ENCODE measurements around the gene NAT14.

DNA sequence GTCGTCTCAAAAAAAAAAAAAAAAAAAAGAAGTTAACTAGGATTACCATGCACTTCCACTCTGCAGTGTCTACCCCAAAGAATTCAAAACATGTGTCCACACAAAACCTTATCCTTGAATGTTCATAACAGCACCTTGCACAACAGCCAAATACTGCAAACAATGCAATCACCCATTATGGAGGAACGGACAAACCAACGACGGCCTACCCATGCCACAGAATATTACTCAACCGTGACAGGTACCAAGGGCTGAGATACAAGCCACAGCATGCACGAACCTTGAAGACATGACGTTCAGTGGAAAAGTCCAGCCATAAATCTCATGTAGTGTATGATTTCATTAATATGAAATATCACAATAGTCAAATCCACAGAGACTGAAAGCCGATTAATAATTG lies 38.9 kb upstream of the NAT14 start:
- TF ChIP-seq, protein P1, sequence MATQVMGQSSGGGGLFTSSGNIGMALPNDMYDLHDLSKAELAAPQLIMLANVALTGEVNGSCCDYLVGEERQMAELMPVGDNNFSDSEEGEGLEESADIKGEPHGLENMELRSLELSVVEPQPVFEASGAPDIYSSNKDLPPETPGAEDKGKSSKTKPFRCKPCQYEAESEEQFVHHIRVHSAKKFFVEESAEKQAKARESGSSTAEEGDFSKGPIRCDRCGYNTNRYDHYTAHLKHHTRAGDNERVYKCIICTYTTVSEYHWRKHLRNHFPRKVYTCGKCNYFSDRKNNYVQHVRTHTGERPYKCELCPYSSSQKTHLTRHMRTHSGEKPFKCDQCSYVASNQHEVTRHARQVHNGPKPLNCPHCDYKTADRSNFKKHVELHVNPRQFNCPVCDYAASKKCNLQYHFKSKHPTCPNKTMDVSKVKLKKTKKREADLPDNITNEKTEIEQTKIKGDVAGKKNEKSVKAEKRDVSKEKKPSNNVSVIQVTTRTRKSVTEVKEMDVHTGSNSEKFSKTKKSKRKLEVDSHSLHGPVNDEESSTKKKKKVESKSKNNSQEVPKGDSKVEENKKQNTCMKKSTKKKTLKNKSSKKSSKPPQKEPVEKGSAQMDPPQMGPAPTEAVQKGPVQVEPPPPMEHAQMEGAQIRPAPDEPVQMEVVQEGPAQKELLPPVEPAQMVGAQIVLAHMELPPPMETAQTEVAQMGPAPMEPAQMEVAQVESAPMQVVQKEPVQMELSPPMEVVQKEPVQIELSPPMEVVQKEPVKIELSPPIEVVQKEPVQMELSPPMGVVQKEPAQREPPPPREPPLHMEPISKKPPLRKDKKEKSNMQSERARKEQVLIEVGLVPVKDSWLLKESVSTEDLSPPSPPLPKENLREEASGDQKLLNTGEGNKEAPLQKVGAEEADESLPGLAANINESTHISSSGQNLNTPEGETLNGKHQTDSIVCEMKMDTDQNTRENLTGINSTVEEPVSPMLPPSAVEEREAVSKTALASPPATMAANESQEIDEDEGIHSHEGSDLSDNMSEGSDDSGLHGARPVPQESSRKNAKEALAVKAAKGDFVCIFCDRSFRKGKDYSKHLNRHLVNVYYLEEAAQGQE (IDR thresholded peaks at IDR 0.05; ENCODE audit: low read depth), result no peak
- TF ChIP-seq EP300 (IDR thresholded peaks at IDR 0.05; ENCODE audit: borderline replicate concordance), result no peak
- TF ChIP-seq YY1 (IDR thresholded peaks at IDR 0.05; ENCODE audit: low read depth), result no peak
- no peak for TF ChIP-seq RAD21 (IDR thresholded peaks at IDR 0.05; ENCODE audit: low read depth)
- no peak for TF ChIP-seq CEBPB (IDR thresholded peaks at IDR 0.05)
- no peak for TF ChIP-seq TCF12 (IDR thresholded peaks at IDR 0.05; ENCODE audit: low read depth)
- TF ChIP-seq, protein P2, sequence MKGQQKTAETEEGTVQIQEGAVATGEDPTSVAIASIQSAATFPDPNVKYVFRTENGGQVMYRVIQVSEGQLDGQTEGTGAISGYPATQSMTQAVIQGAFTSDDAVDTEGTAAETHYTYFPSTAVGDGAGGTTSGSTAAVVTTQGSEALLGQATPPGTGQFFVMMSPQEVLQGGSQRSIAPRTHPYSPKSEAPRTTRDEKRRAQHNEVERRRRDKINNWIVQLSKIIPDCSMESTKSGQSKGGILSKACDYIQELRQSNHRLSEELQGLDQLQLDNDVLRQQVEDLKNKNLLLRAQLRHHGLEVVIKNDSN (IDR thresholded peaks at IDR 0.05), result no peak

Data from Ishikawa (cell line).